Heart left ventricle (tissue), 13 donors: ENCODE results near the gene CTSF.

Source experiments
- CTCF ChIP-seq, 12 donors: fragments of 200-600 bp; sonication (generic) in 4 of 12; IDR thresholded peaks; one replicate each; pipeline versions ENCODE4 v1.5.0 to v1.8.0; 2018 to 2022; ENCODE audit warnings: antibody characterized with exemption in 12 of 12, mild to moderate bottlenecking in 5 of 12
- POLR2A ChIP-seq, 2 donors: fragments of 450-650 bp; IDR thresholded peaks; one replicate each; pipeline ENCODE4 v1.6.1; 2017; ENCODE audit warnings: antibody characterized with exemption in 2 of 2, mild to moderate bottlenecking in 2 of 2, moderate library complexity in 2 of 2
- donor health status: ischemic (EF 13 %, LVEDD 7.1; RV severe dilation, severe dysfunction).
- donor health status: DM: no; HTN: yes; CAD: no.
- donor health status: DM: no; HTN: no; CAD: no.
- donor health status: ischemic (EF 25% LVEDD 6.9; RV normal size, moderate dysfunction).
- donor health status: ischemic (EF 25% LVEDD 5.7; RV mildly dilated, moderate dysfunction).
- donor health status: ischemic (EF 35%, LVEDD 5.7; RV mildly dilated, moderate dysfunction).
- donor health status: nonischemic (EF 11% LVEDD 7.7; RV severe dilation, severe dysfunction).
- donor health status: DM: yes; HTN: yes; CAD: no.
- donor health status: PGD.
- donor health status: ischemic (EF 29% LVEDD 5.4; RV normal size, mild dysfunction).
- donor health status: nonischemic (EF 23%, LVEDD 6.1; RV moderate dilation, normal function).

GRCh38 chr11:66562275-66562674 lies 6.1 kb downstream of the CTSF start:
- TF ChIP-seq CTCF (IDR thresholded peaks at IDR 0.05), result no peak
- TF ChIP-seq POLR2A (IDR thresholded peaks at IDR 0.05), result no peak
